Glomerular visceral epithelial cell (primary cell): ENCODE data around the gene POLR3GL.
"Not testable (repeated sequence)": the region's sequence is repeated elsewhere in the genome, so short reads cannot be mapped to it uniquely, and the experiment has no call there.

Source experiments
- DNase-seq: peaks from one replicate; pipeline ENCODE4 v3.0.0-alpha.2; 2016; ENCODE audit errors: extremely low spot score

POLR3GL gene

DNA sequence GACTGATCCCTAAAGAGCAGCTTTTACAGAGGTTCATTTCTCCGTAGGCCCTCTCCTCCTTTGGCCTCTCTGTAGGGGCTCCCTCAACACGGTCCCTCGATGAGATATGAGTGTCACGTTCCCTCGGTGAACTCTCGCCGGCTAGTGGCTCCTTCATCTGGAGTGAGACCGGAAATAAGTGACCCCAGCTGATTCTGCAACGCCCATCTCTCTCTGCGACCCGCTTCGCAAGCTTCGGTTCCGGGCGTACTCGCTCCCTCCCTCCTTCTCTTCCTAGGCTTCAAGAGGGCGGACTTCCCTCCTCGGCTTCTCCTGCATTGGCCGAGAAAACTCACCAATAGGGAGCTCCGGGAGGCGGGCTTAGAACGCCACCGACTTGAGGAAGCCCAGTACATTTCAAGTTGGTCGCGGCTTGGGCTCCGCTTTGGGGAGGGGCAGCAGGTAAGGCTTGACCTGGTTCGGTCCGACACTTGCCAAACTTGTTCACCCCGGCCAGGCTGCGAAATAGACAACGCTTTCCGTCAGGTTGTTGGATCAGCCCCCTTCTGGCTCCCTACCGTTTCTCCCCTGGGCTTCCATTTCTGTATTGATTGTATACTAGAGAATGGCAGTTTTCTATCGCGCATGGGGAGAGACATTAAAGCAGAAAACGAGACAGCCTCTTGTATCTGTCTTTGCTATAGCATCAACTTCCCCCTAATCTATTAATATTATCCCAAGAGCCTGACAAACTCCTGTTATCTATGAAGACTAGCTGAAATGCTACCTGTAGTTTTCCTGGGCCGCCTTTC lies at the start of gene POLR3GL, which contains the start of gene ANKRD34A:
Gene POLR3GL (plus strand): TSS at position 363 of the 791 bp plus-strand sequence. CDS start 10,176 bp downstream, outside the sequence.
Gene ANKRD34A (minus strand): TSS at position 248 of the 791 bp plus-strand sequence. CDS start 2,816 bp downstream, outside the sequence.
- DNase-seq = peak; percentile 97

GRCh38 chr1:145916745-145917144 lies 47.7 kb upstream of the POLR3GL start:
- DNase-seq = peak; percentile 33

DNA sequence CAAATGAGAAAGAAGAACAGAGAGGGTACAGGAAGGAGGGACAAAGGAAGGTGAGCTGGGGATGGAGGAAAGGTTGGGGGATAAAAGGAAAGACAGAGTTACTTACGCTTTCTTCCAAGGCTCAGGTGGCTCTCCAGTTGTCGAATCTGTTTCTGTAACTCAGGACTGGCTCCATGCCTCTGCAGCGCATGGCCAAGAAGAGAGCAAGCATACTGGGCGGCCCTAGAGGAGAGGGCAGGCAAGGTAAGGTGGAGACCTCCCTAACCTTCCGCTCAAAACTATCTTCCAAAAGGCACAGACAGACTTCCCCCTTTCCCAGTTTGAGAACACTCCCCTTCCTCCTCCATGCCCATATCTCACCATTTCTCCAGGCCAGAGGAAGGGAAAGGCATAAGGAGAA lies 46.9 kb upstream of the POLR3GL start:
- no peak for DNase-seq

GRCh38 chr1:145918144-145918991 lies 46.1 kb upstream of the POLR3GL start, which contains the start of gene PEX11B:
PEX11B (minus strand) TSS chr1:145918717; CDS start chr1:145918688, 29 bp downstream.
- peak; percentile 83 for DNase-seq

- peak; percentile 80 for DNase-seq
Observed at GRCh38 chr1:145918992-145919939, 45.2 kb upstream of the POLR3GL start.

DNA sequence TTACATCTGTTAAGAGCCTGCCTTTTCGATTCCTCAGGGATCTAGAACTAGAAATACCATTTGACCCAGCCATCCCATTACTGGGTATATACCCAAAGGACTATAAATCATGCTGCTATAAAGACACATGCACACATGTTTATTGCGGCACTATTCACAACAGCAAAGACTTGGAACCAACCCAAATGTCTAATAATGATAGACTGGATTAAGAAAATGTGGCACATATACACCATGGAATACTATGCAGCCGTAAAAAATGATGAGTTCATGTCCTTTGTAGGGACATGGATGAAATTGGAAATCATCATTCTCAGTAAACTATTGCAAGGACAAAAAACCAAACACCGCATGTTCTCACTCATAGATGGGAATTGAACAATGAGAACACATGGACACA lies 44.2 kb upstream of the POLR3GL start:
- DNase-seq = not testable (repeated sequence)

- DNase-seq = no peak
Observed at GRCh38 chr1:145922266-145922665, 42.2 kb upstream of the POLR3GL start.

DNA sequence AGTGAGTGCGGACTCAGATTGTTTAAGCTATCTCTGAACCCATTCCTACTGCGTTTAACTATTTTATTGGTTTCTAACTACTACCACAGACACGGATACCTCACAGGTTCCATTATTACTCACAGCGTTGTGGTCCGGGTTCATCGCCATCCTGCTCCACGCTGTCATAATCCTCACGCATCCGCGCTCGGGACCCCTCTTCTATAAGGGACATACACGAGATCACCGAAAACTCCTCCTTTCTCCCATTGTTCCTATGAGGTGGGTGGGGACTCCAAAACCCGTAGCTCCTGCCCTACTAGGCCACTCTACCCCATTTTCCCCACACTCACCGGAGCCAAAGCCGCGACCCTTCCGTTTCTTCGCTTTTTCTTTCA lies 37.8 kb upstream of the POLR3GL start:
- DNase-seq = no peak

DNA sequence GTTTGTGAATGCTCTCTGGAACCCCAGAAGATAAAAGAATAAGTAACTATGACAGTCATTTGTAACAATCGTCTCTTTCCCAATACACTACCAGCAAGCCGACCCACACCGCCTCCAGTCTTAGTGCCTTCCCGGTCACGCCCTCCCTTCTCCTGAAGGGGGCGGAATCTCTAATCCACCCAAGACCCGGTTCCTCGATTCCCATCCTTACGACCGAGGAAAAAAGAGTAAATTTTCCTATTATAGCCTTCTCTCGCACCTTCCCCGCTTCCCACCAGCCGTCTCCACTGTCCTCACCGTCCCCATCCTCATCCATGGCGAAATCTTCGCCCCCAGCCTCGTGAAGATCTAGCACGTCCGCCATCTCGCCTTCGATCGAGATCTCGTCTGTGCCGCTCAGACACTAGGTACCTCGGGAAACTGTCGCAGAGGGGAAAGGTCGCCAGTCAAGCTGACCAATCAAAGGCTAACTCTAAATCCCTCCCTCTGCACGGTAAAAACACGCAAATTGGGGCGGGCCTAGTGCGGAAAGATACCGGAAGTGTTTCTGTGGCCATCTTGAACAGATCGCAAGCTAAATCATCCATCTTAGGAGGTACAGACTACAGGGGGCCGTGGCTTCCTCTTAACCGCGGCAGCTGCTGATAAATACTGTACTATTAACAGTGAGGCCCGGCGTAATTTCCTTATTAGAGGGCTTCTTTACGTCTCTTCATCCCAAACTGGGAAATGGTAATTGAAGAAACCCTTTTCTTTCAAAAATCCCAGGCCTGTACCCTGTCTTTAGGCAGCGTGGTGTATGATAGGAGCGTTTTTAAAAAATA lies 37.2 kb upstream of the POLR3GL start, which contains the start of gene RBM8A:
Gene RBM8A (minus strand): TSS at position 422 of the 824 bp plus-strand sequence. CDS start 58 bp downstream, at position 364.
- peak; percentile 97 for DNase-seq

GRCh38 chr1:145927916-145928643 lies 36.4 kb upstream of the POLR3GL start:
- DNase-seq = no peak

- DNase-seq = not testable (repeated sequence)
Observed at GRCh38 chr1:145932522-145933009, 31.9 kb upstream of the POLR3GL start.

DNA sequence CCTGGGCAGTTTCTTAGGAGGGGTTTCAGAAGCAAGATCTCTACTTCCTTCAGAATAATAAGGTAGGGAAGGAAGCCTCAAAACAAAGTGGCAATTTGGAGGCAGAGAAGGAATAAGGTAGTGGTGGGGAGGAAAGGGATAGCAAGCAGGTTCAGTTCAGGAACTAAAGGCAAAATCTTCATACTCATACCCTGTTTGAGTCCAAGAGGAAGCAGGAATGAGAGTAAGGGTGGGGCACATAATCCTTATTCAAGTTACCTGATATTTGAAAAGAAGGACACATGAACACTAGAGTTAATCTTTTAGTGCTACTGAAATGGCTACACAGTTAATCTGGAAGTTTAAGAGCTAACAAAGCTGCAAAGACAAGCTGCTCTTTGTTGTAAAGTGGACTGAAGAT lies 28.8 kb upstream of the POLR3GL start:
- DNase-seq = no peak

DNA sequence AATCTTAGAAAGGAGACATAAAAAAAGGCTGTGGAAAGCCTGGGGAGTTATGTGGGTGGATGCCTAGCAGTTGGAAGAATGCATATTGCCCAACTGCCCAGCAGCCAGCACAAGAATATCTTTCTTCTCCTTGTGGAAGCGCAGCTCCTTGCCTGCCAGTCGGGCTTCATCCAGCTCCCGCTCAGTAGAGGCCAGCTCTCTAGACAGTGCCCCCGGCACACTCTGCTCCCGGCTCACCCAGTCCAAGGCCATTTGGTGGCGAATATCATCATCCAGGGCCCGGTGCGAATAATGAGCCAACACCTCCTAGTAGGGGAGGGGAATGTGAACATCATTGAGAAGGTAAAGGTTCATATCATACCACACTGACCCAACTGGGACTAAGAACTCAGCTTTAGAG lies 28.2 kb upstream of the POLR3GL start:
- no peak for DNase-seq

- no peak for DNase-seq
Observed at GRCh38 chr1:145937436-145937835, 27.1 kb upstream of the POLR3GL start.

GRCh38 chr1:145942405-145942804 lies 22.1 kb upstream of the POLR3GL start:
- DNase-seq = no peak

- no peak for DNase-seq
Observed at GRCh38 chr1:145942871-145943270, 21.6 kb upstream of the POLR3GL start.

DNA sequence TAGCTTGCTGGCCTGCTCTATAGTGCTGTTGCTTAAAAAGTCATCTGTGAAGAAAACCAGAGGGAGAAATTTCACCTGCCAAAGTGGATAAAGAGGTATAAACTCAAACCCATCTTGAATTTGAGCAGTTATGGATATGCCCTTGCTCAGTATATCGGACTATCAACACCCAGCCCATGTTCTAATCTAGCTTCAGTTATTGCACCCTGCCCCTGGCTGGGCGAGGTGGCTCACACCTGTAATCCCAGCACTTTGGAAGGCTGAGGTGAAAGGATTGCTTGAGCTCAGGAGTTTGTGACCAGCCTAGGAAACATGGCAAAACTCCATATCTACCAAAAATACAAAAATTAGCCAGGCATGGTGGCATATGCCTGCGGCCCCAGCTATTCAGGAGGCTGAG lies 20.0 kb upstream of the POLR3GL start:
- no peak for DNase-seq

GRCh38 chr1:145946477-145946986 lies 18.0 kb upstream of the POLR3GL start:
- DNase-seq = no peak

- DNase-seq = no peak
Observed at GRCh38 chr1:145947551-145947950, 16.9 kb upstream of the POLR3GL start.
